ENCODE data around the gene RUFY1. TPM values are rescaled to one million over a fixed set of nuclear protein-coding genes. Genes with fewer than 3 reads are reported as not detected.

RUFY1 gene
- total and polyA plus RNA-seq, 2 donors (not counting 3 experiments of a cell fraction or from before 2014, with no cell fraction given) = 25.6 to 44.9 TPM

DNA sequence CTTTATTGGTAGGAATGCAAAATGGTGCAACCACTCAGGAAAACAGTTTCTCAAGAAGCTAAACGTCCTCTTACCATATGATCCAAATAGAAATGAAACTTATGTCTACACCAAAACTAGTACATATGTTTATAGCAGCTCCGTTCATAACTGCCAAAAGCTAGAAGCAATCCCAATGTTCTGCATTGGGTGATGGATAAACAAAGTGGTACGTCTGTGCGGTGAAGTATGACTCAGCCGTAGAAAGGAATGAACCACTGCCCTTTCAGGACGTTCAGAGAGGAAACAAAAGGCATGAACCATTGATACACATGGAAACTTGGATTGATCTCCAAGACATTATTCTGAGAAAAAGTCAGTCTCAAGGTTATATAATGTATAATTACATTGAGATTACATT, 45.6 kb downstream of the RUFY1 start:
- ChIA-PET POLR2A (no interaction called here), CTCF (no interaction called here)
- no TSS peak for BruUV-seq (replicated peaks)
- DNase-seq (ENCODE audit: low read depth, low spot score) = no peak
- H3K27me3 ChIP-seq (ENCODE audit: control insufficient read depth in 2 of 2, insufficient read depth in 2 of 2, low read length in 2 of 2) = no peaks in the 10 kb centered on the region
- H3K79me2 ChIP-seq (ENCODE audit: control insufficient read depth, insufficient read depth, low read length) = no peaks in the 10 kb centered on the region
- no peaks in the 10 kb centered on the region for H3K4me1 ChIP-seq (ENCODE audit: control insufficient read depth, extremely low read depth, insufficient read depth, low read length)
- H3K4me2 ChIP-seq (ENCODE audit: insufficient read depth, low read length) = no peak overlapping the region
- dilution Hi-C loops (cut with MboI; ENCODE audit: extremely low pct_ligation_motif_present, low sequenced_read_pairs) (no loop called here), intact Hi-C loops (cut with micrococcal nuclease) (no loop called here)
- no peaks in the 10 kb centered on the region for H3K9me3 ChIP-seq (replicated peaks; ENCODE audit: control insufficient read depth, insufficient read depth, low read length)
- no peaks in the 10 kb centered on the region for H4K20me1 ChIP-seq (replicated peaks; ENCODE audit: control insufficient read depth, extremely low read depth, insufficient read depth, low read length)
- peaks cover 9 to 40% of the 10 kb centered on the region in 2 experiments for H3K36me3 ChIP-seq (ENCODE audit: control insufficient read depth in 2 of 2, extremely low read depth in 1 of 2, insufficient read depth in 2 of 2, low read length in 2 of 2)
- H2AFZ ChIP-seq (ENCODE audit: low read depth, low read length) = no peak overlapping the region
- peak; percentile 67 for FAIRE-seq
- H3K27ac ChIP-seq (ENCODE audit: insufficient read depth, low read depth, low read length) = no peak overlapping the region
- H3K4me3 ChIP-seq (replicated peaks in 1 of 3; ENCODE audit: insufficient read depth in 1 of 3, low read depth in 1 of 3, low read length in 3 of 3) = no peak overlapping the region
- no peak for TF ChIP-seq GATA2 (IDR thresholded peaks at IDR 0.05; ENCODE audit: insufficient read depth, insufficient read length, low read depth, low read length)
- TF ChIP-seq POLR2AphosphoS5 (IDR thresholded peaks at IDR 0.05; ENCODE audit: insufficient read depth, low read depth, low read length) = no peak
- TF ChIP-seq MYC (IDR thresholded peaks at IDR 0.05; ENCODE audit: low read depth, low read length) = no peak
- no peak for TF ChIP-seq POLR2A (IDR thresholded peaks at IDR 0.05; ENCODE audit: low read depth, low read length)
- no peak overlapping the region for H3K9ac ChIP-seq (replicated peaks; ENCODE audit: extremely low read depth, insufficient read depth, low read length)
- no peaks in the 10 kb centered on the region for H3K9me1 ChIP-seq (replicated peaks; ENCODE audit: control insufficient read depth, extremely low read depth, insufficient read depth, low read length)

DNA sequence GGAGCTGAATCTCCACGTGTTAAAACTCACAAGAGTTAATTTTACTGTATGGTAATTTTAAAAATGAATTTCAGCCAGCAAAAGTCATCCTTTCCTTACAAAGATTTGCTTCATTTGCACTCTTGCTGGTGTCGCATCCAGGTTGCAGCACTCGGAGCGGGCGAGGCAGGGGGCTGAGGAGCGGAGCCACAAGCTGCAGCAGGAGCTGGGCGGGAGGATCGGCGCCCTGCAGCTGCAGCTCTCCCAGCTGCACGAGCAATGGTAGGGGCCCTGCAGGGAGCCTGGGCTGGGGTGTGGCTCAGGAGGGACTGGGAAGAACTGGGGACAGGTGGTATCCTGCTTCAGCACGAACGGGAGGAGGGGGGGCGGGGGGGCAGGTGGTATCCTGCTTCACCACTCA, 46.1 kb downstream of the RUFY1 start:
- Histone ChIP-seq H3K9me1 (replicated peaks; ENCODE audit: control insufficient read depth, extremely low read depth, insufficient read depth, low read length) (no peaks in the 10 kb centered on the region), H3K4me1 (ENCODE audit: control insufficient read depth, extremely low read depth, insufficient read depth, low read length) (no peaks in the 10 kb centered on the region), H3K79me2 (ENCODE audit: control insufficient read depth, insufficient read depth, low read length) (no peaks in the 10 kb centered on the region), H4K20me1 (replicated peaks; ENCODE audit: control insufficient read depth, extremely low read depth, insufficient read depth, low read length) (no peaks in the 10 kb centered on the region), H3K9me3 (replicated peaks; ENCODE audit: control insufficient read depth, insufficient read depth, low read length) (no peaks in the 10 kb centered on the region), H3K27ac (ENCODE audit: insufficient read depth, low read depth, low read length) (no peak overlapping the region), H3K4me3 (replicated peaks in 1 of 3; ENCODE audit: insufficient read depth in 1 of 3, low read depth in 1 of 3, low read length in 3 of 3) (no peak overlapping the region), H3K36me3 (ENCODE audit: control insufficient read depth in 2 of 2, extremely low read depth in 1 of 2, insufficient read depth in 2 of 2, low read length in 2 of 2) (peaks cover 9 to 40% of the 10 kb centered on the region in 2 experiments), H3K4me2 (ENCODE audit: insufficient read depth, low read length) (no peak overlapping the region), H2AFZ (ENCODE audit: low read depth, low read length) (no peak overlapping the region), H3K27me3 (ENCODE audit: control insufficient read depth in 2 of 2, insufficient read depth in 2 of 2, low read length in 2 of 2) (no peaks in the 10 kb centered on the region), H3K9ac (replicated peaks; ENCODE audit: extremely low read depth, insufficient read depth, low read length) (no peak overlapping the region)
- intact Hi-C loops (cut with micrococcal nuclease) (no loop called here), dilution Hi-C loops (cut with MboI; ENCODE audit: extremely low pct_ligation_motif_present, low sequenced_read_pairs) (no loop called here)
- BruUV-seq (replicated peaks) = no TSS peak
- TF ChIP-seq, protein P1, sequence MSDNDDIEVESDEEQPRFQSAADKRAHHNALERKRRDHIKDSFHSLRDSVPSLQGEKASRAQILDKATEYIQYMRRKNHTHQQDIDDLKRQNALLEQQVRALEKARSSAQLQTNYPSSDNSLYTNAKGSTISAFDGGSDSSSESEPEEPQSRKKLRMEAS (IDR thresholded peaks at IDR 0.05; ENCODE audit: insufficient read depth, insufficient read length) = no peak
- TF ChIP-seq POLR2A (IDR thresholded peaks at IDR 0.05; ENCODE audit: low read depth, low read length) = no peak
- TF ChIP-seq, protein P2, sequence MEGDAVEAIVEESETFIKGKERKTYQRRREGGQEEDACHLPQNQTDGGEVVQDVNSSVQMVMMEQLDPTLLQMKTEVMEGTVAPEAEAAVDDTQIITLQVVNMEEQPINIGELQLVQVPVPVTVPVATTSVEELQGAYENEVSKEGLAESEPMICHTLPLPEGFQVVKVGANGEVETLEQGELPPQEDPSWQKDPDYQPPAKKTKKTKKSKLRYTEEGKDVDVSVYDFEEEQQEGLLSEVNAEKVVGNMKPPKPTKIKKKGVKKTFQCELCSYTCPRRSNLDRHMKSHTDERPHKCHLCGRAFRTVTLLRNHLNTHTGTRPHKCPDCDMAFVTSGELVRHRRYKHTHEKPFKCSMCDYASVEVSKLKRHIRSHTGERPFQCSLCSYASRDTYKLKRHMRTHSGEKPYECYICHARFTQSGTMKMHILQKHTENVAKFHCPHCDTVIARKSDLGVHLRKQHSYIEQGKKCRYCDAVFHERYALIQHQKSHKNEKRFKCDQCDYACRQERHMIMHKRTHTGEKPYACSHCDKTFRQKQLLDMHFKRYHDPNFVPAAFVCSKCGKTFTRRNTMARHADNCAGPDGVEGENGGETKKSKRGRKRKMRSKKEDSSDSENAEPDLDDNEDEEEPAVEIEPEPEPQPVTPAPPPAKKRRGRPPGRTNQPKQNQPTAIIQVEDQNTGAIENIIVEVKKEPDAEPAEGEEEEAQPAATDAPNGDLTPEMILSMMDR (IDR thresholded peaks at IDR 0.05; ENCODE audit: extremely low read depth in 1 of 2, insufficient read depth in 1 of 2, low read depth in 1 of 2, low read length in 2 of 2) = no peak
- TF ChIP-seq EZH2 (IDR thresholded peaks at IDR 0.05; ENCODE audit: borderline replicate concordance, low read depth, low read length, severe bottlenecking) = no peak
- TF ChIP-seq FOS (IDR thresholded peaks at IDR 0.05; ENCODE audit: borderline replicate concordance, insufficient read depth, low read length) = no peak
- TF ChIP-seq JUN (IDR thresholded peaks at IDR 0.05; ENCODE audit: borderline replicate concordance, insufficient read depth, insufficient read length, low read depth) = no peak
- no peak for TF ChIP-seq POLR2AphosphoS5 (IDR thresholded peaks at IDR 0.05; ENCODE audit: insufficient read depth, low read depth, low read length)
- no peak for TF ChIP-seq GATA2 (IDR thresholded peaks at IDR 0.05; ENCODE audit: insufficient read depth, insufficient read length, low read depth, low read length)
- CTCF ChIA-PET = no interaction called here
- POLR2A ChIA-PET = interaction anchor here (0.6 kb wide), 1 partner anchor 23 kb away, joined by 3 read pairs; no protein-coding TSS in a partner anchor
- DNase-seq (ENCODE audit: low read depth, low spot score) = no peak
- FAIRE-seq = no peak

Measured in endothelial cell of umbilical vein (primary cell).